Endothelial cell (in vitro differentiated cells): Measurements from ENCODE around the gene AK1. TPM values are rescaled to one million over a fixed set of nuclear protein-coding genes. Genes with fewer than 3 reads are reported as not detected.

Source experiments
- DNase-seq: peaks from one replicate; pipeline ENCODE4 v3.0.0; 2021; ENCODE audit warnings: low spot score
- H3K27ac Mint-ChIP-seq: one replicate; pipeline ENCODE4 v1.8.0; 2021; ENCODE audit warnings: mixed read lengths, inconsistent platforms; ENCODE audit not compliant: unreplicated experiment
- H3K27me3 Mint-ChIP-seq: one replicate; pipeline ENCODE4 v1.8.0; 2021; ENCODE audit warnings: mild to moderate bottlenecking, moderate library complexity, mixed read lengths, inconsistent platforms; ENCODE audit not compliant: unreplicated experiment
- H3K36me3 Mint-ChIP-seq: one replicate; pipeline ENCODE4 v1.8.0; 2021; ENCODE audit warnings: mild to moderate bottlenecking, low read depth, mixed read lengths, inconsistent platforms; ENCODE audit not compliant: unreplicated experiment
- H3K4me1 Mint-ChIP-seq: one replicate; pipeline ENCODE4 v1.8.0; 2021; ENCODE audit warnings: mild to moderate bottlenecking, mixed read lengths, inconsistent platforms; ENCODE audit not compliant: unreplicated experiment
- H3K4me3 Mint-ChIP-seq: one replicate; pipeline ENCODE4 v1.8.0; 2021; ENCODE audit warnings: mild to moderate bottlenecking, mixed read lengths, inconsistent platforms; ENCODE audit not compliant: unreplicated experiment
- H3K9me3 Mint-ChIP-seq: one replicate; pipeline ENCODE4 v1.8.0; 2021; ENCODE audit warnings: mixed read lengths, inconsistent platforms; ENCODE audit not compliant: unreplicated experiment
- CTCF ChIP-seq: fragments of 200-600 bp; sonication (generic); IDR thresholded peaks from one replicate; pipeline ENCODE4 v1.5.0; 2021; ENCODE audit warnings: antibody characterized with exemption; ENCODE audit not compliant: unreplicated experiment
- total RNA-seq: library from RNA; stranded (reverse); fragmentation: NEBNext Ultra II Directional; extraction: Animal tissue kit (Norgen Biotek cat#: 25700); gene quantifications from one replicate; pipeline ENCODE4 v1.2.1, GENCODE V29; 2021; ENCODE audit not compliant: unreplicated experiment

The AK1 gene
- total RNA-seq, 1 donor from 2014 or later: 63.3 TPM

DNA sequence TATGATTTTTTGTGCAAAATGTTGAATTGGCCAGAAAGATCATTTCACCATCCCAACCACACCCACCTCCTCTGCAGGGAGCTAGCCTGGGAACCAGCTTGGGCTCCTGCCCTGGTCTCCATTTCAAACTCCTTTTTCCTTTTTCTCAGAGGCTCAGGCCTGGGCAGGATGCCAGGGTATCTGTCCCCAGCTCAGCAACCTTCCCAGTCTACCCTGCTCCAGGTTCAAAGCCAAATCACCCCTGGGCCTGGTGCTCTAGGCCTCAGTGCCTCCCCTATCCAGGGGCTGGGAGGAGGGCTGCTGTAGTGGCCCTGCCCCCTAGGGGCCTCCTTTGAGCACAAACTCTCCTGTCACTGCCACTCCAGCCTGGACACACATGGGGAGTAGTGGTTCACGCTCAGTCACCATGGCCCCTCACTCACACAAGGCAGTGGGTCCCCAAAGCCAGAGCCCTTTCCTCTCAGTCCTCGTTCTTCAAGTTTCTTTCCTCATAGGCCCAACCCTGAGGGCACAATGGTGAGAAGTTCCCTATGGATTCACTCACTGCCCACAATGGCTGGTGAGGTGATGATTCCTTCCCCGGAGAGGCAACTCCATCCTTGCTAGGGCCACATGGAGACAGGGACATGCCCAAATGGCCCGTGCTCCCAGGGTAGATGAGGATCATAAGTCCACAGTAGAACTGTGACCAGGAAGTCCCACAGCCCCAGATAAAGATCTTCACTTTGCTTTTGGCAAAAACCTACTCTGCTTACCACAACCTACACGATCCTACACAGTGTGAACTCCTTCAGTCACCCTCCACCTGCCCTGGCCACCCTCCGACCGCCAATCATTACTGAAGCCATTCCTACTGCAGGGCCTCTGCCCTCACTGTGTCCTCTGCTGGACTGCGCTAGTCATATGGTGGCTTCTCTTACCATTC, 41.0 kb upstream of the AK1 start:
- DNase-seq: no peak
- TF ChIP-seq CTCF: no peak
- Mint-ChIP-seq H3K27ac (no peak overlapping the region), H3K36me3 (no peaks in the 10 kb centered on the region), H3K27me3 (no peaks in the 10 kb centered on the region), H3K4me3 (peak overlapping the region; percentile 38), H3K9me3 (no peaks in the 10 kb centered on the region), H3K4me1 (peaks cover 22% of the 10 kb centered on the region)

GRCh38 chr9:127917603-127918002, 40.1 kb upstream of the AK1 start:
- TF ChIP-seq CTCF: no peak
- no peak overlapping the region for H3K4me3 Mint-ChIP-seq
- H3K27me3 Mint-ChIP-seq: peaks cover 3% of the 10 kb centered on the region
- no peak for DNase-seq
- no peak overlapping the region for H3K27ac Mint-ChIP-seq
- peaks cover 5% of the 10 kb centered on the region for H3K36me3 Mint-ChIP-seq
- no peaks in the 10 kb centered on the region for H3K9me3 Mint-ChIP-seq
- peaks cover 22% of the 10 kb centered on the region for H3K4me1 Mint-ChIP-seq

DNA sequence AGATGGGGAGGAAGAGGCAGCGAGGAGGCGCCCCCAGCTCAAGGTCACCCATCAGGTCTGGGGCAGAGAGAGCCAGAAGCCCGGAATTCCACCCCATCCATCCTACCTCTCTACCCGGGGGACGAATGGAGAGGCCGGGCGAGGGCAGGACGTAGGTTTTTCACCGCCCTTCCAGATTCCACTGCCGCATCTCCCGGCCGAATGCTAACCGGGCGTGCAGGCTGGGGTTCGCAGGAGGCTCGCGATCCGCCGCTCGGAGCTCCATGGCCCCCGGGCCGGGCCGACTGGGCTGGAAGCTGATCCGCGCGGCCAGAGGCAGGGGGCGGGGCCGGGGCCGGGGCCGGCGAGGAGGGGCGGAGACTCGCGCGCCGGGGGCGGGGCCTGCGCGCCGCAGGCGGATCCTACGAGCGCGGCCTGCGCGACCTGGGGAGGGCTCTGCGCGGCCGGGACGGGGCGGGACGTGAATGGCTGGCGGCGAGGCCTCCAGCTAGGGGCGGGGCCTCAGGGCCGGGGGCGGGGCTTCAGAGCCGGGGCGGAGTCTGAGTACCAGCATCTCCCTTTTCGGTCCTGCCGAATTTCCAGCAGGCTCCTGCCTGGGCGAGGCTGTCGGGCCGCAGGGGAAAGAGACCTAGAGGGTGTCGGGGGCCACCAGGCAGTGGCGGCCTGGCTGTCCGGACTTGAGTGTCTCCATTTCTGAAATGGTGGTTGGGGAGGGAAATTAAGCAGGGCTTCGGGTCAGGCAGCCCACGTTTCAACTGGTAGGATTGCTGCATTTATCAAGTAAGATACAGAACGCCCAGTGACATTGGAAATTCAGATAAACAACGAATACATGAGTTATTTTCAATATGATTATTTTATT, 39.5 kb upstream of the AK1 start, which contains the start of gene ST6GALNAC4:
ST6GALNAC4 (minus strand) TSS at position 322 of the 862 bp plus-strand sequence. CDS start 622 bp downstream, outside the sequence.
- Mint-ChIP-seq H3K27me3 (peaks cover 3% of the 10 kb centered on the region), H3K4me1 (peaks cover 22% of the 10 kb centered on the region), H3K27ac (no peak within 1 kb of the TSS), H3K9me3 (no peaks in the 10 kb centered on the region), H3K36me3 (peaks cover 6% of the 10 kb centered on the region), H3K4me3 (peak within 1 kb of the TSS; percentile 81)
- DNase-seq: peak; percentile 96
- no peak for TF ChIP-seq CTCF

- Mint-ChIP-seq H3K4me1 (peaks cover 22% of the 10 kb centered on the region), H3K27ac (no peak overlapping the region), H3K9me3 (no peaks in the 10 kb centered on the region), H3K36me3 (peaks cover 8% of the 10 kb centered on the region), H3K27me3 (peaks cover 3% of the 10 kb centered on the region), H3K4me3 (peak overlapping the region; percentile 81)
- no peak for TF ChIP-seq CTCF
- no peak for DNase-seq
These were observed 38.6 kb upstream of the AK1 start for GRCh38 chr9:127915801-127916719.
